ENCODE results near the gene TRAK1. TPM values are rescaled to one million over a fixed set of nuclear protein-coding genes. Genes with fewer than 3 reads are reported as not detected.

TRAK1 gene
- polyA plus RNA-seq, 3 donors: 6.6 to 40.8 (median 7.0) TPM

DNA sequence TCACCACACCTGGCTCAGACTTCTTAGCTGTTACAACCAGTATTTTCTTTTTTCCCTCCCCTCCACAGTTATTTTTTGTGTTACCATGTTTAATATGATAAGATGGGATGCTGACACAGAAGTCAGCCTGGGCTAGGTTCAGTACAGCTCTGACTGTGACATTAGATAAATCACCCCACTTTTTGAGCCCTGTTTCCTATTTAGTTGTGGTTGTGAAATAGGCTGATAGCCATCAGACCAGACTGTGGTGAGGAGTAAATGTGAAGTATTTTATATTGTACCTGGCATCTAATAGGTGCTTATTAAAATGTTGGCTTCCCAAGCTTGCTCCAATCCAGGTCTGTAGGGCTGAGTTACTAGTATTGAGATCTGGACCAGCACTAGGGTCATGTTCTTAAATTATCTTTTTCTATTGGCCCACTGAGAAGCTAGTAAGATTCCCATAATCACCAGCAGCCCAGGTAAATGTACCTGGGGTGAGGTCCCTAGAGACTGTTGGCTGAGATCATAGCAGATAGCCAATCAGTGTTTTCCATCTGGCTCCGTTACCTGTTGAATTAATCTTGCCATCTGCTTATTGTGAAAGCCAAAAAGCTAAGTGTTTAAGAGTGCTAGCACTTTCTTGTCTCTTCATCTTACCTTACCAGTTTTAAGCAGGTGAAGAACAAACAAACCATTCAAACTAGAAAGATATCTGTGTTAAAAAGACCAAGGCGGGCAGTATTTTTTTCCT, 113.9 kb downstream of the TRAK1 start:
- Histone ChIP-seq H3K36me3 (replicated peaks in 1 of 2; ENCODE audit: control insufficient read depth in 1 of 2, insufficient read depth in 2 of 2, low read length in 2 of 2) (peaks cover 71 to 98% of the 10 kb centered on the region in 2 donors), H2AFZ (ENCODE audit: insufficient read depth, low read depth, low read length, poor library complexity, severe bottlenecking) (no peak overlapping the region), H3K27me3 (ENCODE audit: control insufficient read depth in 2 of 2, insufficient read depth in 2 of 2, low read length in 2 of 2) (no peaks in the 10 kb centered on the region), H3K9ac (ENCODE audit: insufficient read depth, low read length, poor library complexity, severe bottlenecking) (no peak overlapping the region), H4K20me1 (ENCODE audit: insufficient read depth, low read length) (peaks cover 5% of the 10 kb centered on the region), H3K9me3 (replicated peaks in 1 of 2; ENCODE audit: control insufficient read depth in 1 of 2, insufficient read depth in 1 of 2, low read length in 2 of 2) (no peaks in the 10 kb centered on the region), H3K4me1 (ENCODE audit: control insufficient read depth in 1 of 2, insufficient read depth in 2 of 2, low read length in 2 of 2) (no peaks in the 10 kb centered on the region), H3K27ac (ENCODE audit: low read depth in 1 of 2, low read length in 2 of 2) (no peak overlapping the region), H3K4me2 (replicated peaks; ENCODE audit: extremely low read depth, low read length, poor library complexity, severe bottlenecking) (no peak overlapping the region), H3K4me3 (replicated peaks in 1 of 3; ENCODE audit: low read depth in 2 of 3, low read length in 3 of 3) (no peak overlapping the region), H3K79me2 (ENCODE audit: insufficient read depth, low read length) (no peaks in the 10 kb centered on the region)
- Mint-ChIP-seq H3K9me3 (peaks cover 0 to 3% (median 0%) of the 10 kb centered on the region in 7 donors), H3K4me1 (no peaks in the 10 kb centered on the region), H3K36me3 (peaks cover 80 to 95% of the 10 kb centered on the region in 2 donors), H3K4me3 (no peak overlapping the region), H3K27me3 (ENCODE audit: low read depth in 3 of 3) (no peaks in the 10 kb centered on the region), H3K27ac (no peak overlapping the region)
- no CpG with 5 or more reads among the region's 2 CpGs for WGBS (ENCODE audit: insufficient coverage)
- TF ChIP-seq, protein P1, sequence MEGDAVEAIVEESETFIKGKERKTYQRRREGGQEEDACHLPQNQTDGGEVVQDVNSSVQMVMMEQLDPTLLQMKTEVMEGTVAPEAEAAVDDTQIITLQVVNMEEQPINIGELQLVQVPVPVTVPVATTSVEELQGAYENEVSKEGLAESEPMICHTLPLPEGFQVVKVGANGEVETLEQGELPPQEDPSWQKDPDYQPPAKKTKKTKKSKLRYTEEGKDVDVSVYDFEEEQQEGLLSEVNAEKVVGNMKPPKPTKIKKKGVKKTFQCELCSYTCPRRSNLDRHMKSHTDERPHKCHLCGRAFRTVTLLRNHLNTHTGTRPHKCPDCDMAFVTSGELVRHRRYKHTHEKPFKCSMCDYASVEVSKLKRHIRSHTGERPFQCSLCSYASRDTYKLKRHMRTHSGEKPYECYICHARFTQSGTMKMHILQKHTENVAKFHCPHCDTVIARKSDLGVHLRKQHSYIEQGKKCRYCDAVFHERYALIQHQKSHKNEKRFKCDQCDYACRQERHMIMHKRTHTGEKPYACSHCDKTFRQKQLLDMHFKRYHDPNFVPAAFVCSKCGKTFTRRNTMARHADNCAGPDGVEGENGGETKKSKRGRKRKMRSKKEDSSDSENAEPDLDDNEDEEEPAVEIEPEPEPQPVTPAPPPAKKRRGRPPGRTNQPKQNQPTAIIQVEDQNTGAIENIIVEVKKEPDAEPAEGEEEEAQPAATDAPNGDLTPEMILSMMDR (IDR thresholded peaks at IDR 0.05): no peak
- intact Hi-C loops (cut with micrococcal nuclease): no loop called here
- DNase-seq: no peak

GRCh38 chr3:42205800-42206514, 114.8 kb downstream of the TRAK1 start:
- peaks cover 80 to 97% of the 10 kb centered on the region in 2 donors for H3K36me3 Mint-ChIP-seq
- H3K4me1 Mint-ChIP-seq: no peaks in the 10 kb centered on the region
- H3K27ac ChIP-seq (ENCODE audit: low read depth in 1 of 2, low read length in 2 of 2): no peak overlapping the region
- H3K4me3 Mint-ChIP-seq: no peak overlapping the region
- H3K36me3 ChIP-seq (replicated peaks in 1 of 2; ENCODE audit: control insufficient read depth in 1 of 2, insufficient read depth in 2 of 2, low read length in 2 of 2): peaks cover 73 to 98% of the 10 kb centered on the region in 2 donors
- H3K79me2 ChIP-seq (ENCODE audit: insufficient read depth, low read length): no peaks in the 10 kb centered on the region
- no peak overlapping the region for H3K9ac ChIP-seq (ENCODE audit: insufficient read depth, low read length, poor library complexity, severe bottlenecking)
- TF ChIP-seq, protein P1 (IDR thresholded peaks at IDR 0.05): no peak
- H3K27ac Mint-ChIP-seq: no peak overlapping the region
- intact Hi-C loops (cut with micrococcal nuclease): no loop called here
- H2AFZ ChIP-seq (ENCODE audit: insufficient read depth, low read depth, low read length, poor library complexity, severe bottlenecking): no peak overlapping the region
- no peak for DNase-seq
- H3K27me3 ChIP-seq (ENCODE audit: control insufficient read depth in 2 of 2, insufficient read depth in 2 of 2, low read length in 2 of 2): no peaks in the 10 kb centered on the region
- no peaks in the 10 kb centered on the region for H3K4me1 ChIP-seq (ENCODE audit: control insufficient read depth in 1 of 2, insufficient read depth in 2 of 2, low read length in 2 of 2)
- H3K4me2 ChIP-seq (replicated peaks; ENCODE audit: extremely low read depth, low read length, poor library complexity, severe bottlenecking): no peak overlapping the region
- no peaks in the 10 kb centered on the region for H3K27me3 Mint-ChIP-seq (ENCODE audit: low read depth in 3 of 3)
- no peaks in the 10 kb centered on the region for H3K9me3 ChIP-seq (replicated peaks in 1 of 2; ENCODE audit: control insufficient read depth in 1 of 2, insufficient read depth in 1 of 2, low read length in 2 of 2)
- H3K4me3 ChIP-seq (replicated peaks in 1 of 3; ENCODE audit: low read depth in 2 of 3, low read length in 3 of 3): no peak overlapping the region
- H3K9me3 Mint-ChIP-seq: peaks cover 0 to 3% (median 0%) of the 10 kb centered on the region in 7 donors
- WGBS (ENCODE audit: insufficient coverage): 100% methylated on average over 1 of the region's 4 CpGs
- peaks cover 5% of the 10 kb centered on the region for H4K20me1 ChIP-seq (ENCODE audit: insufficient read depth, low read length)

All from CD14-positive monocyte (primary cell).